Epithelial cell of esophagus (primary cell): ENCODE data around the gene LRRC1.

Experiments
- DNase-seq: peaks from one replicate; pipeline ENCODE4 v3.0.0; 2010; ENCODE audit warnings: low read depth
- H3K4me3 ChIP-seq: 2 replicates; pipeline ENCODE4 v1.5.1; 2011; ENCODE audit warnings: mild to moderate bottlenecking, low read length, control low read depth
- TF ChIP-seq, protein P1 (sequence below): IDR thresholded peaks from 2 replicates; pipeline ENCODE4 v1.5.1; 2011; ENCODE audit warnings: low read depth, mild to moderate bottlenecking, low read length, control low read depth, inconsistent platforms; ENCODE audit not compliant: insufficient read depth; ENCODE audit errors: missing control alignments

LRRC1 gene

DNA sequence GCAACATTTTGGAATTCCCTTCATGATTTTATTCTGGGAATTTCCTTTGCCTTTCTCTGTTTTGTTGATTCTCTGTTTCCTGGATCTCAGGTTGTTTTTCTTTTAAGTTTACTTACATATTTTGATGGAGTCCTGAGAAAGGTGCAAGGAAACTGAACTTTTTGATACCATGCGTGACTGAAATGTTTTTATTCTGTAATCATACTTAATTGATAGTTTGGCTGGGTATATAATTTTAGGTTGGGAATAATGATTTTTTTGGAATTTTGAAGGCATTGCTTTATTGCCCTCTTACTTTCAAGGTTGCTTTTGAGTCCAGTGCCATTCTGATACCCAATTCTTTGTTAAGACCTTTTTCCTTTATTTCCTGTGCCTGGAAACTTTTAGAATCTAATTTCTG lies 45.2 kb downstream of the LRRC1 start:
- no peak overlapping the region for H3K4me3 ChIP-seq

DNA sequence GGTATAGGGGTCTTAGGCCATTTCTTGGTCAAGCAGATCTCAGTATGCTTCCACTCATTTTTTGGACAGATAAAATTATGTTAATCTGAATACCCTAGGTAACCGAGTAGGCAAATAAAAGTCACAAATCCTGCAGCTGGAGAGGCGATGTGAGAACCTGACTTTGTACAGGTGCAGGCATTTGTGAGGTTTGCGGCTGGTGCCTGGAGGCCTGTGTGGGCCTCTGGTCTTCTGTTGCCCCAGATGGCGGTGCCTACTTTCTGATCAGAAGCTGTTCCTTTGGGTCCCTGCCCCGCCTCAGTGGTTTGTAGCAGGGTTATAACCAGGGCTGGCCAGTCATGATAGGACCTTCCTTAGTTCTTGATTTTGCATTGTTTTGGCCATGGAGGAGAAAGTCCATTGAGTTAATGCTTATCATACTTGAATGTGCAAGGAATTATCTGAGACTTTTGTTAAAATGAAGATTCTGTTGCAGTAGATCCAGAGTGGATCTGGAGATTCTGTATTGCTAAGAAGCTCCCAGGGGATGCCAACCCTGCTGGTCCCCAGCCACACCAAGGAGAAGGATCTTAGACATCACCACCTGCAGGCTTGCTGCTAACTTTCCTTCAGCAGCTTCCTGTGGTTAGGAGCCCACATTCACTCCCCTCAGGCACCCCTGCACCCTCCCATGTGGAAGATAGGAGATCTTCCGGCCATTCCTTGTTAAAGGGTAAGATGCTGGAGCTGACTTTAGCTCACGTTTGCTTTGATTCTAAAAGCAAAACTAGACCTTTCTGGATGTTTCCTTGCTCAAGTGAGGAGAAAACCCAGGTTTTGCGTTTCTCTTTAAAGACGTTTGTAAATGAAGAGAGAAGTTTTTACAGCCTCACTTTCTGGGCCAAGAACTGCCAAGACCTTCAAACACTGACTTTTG lies 50.7 kb downstream of the LRRC1 start:
- TF ChIP-seq, protein P1, sequence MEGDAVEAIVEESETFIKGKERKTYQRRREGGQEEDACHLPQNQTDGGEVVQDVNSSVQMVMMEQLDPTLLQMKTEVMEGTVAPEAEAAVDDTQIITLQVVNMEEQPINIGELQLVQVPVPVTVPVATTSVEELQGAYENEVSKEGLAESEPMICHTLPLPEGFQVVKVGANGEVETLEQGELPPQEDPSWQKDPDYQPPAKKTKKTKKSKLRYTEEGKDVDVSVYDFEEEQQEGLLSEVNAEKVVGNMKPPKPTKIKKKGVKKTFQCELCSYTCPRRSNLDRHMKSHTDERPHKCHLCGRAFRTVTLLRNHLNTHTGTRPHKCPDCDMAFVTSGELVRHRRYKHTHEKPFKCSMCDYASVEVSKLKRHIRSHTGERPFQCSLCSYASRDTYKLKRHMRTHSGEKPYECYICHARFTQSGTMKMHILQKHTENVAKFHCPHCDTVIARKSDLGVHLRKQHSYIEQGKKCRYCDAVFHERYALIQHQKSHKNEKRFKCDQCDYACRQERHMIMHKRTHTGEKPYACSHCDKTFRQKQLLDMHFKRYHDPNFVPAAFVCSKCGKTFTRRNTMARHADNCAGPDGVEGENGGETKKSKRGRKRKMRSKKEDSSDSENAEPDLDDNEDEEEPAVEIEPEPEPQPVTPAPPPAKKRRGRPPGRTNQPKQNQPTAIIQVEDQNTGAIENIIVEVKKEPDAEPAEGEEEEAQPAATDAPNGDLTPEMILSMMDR, result no peak
- no peak for DNase-seq

More for the DNA sequence above, 45.2 kb downstream of the LRRC1 start:
- TF ChIP-seq, protein P1, result no peak
- DNase-seq, result no peak

DNA sequence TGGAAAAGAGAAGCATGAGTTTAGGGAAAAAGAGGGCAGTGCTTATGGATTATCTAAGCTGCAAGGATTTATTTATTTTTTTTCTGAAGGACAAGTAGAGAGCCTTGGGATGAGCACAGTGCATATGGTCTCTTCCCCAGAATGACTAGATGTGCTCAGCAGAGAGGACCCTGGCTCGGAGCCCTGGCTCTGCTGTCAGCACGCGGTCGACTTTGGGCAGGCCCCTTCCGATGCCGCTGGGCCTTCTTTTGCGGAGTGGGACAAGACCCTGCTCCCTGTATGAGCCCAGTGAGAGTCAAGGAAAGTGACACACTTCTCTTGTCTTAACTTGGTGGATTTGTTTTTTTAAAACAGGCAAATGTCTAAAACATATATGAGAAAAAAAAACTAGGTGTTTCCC lies 51.4 kb downstream of the LRRC1 start:
- no peak overlapping the region for H3K4me3 ChIP-seq
- DNase-seq, result no peak
- TF ChIP-seq, protein P1, result no peak

More for the DNA sequence above, 50.7 kb downstream of the LRRC1 start:
- H3K4me3 ChIP-seq, result no peak overlapping the region

DNA sequence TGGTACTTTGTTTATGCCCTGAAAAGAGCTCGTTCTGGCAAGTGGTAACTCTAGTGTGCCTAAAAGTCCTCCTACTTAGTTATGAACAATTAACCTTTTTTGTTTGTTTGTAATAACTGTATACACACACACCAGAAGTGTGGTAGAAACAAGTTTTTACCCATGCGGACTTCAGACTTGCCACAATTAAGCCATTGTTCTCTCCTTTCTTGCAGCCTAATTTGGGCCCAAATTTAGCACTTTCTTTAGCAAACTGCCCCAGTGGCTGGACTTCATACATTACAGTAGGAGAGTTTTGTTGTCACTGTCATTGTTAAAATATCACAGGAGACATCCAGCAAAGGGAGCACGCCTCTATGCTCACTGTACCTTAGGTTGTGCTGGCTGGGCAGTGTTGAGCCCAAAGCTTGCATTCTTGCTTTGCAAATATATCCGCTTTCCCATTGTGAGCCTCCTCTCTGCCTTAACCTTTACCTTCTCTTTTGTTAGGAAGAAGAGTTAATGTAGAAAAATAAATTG lies 53.0 kb downstream of the LRRC1 start:
- no peak for DNase-seq
- TF ChIP-seq, protein P1, result no peak
- no peak overlapping the region for H3K4me3 ChIP-seq

DNA sequence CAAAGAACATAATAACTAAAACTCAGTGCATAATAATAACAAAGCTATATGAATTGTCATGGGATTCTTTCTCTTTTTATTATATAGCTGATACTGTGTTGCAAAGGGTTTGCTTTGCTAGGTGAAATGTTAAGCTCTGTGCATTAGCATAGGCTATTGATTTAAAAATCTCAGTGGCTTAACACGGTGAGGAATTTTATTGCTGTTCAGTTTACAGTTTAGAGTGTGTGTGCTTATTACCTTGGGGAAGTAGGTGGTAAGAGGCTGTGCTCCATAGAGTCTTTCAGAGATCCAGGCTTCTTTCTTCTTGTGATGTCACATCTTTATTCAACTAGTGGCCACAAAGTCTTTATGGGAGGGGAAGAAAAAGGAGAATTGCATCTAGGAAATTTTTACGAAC lies 55.7 kb downstream of the LRRC1 start:
- no peak overlapping the region for H3K4me3 ChIP-seq
- TF ChIP-seq, protein P1, result no peak
- no peak for DNase-seq

DNA sequence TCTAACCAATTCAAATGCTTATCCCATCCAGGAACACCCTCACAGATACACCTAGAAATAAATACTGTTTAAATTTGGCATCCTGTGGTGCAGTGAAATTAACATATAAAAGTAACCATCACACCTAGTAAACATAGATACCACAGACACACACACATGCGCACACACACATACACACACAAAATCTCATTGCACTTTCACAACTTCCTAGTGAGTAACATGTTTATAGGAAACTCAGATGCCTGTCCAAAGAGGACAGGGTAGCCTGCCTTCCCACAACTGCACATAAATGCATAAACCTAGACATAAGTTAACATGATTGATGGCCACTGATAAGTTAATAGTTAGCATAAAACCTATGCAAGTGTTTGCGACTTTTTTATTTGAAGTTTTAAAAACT lies 56.8 kb downstream of the LRRC1 start:
- TF ChIP-seq, protein P1, result no peak
- H3K4me3 ChIP-seq, result no peak overlapping the region
- no peak for DNase-seq
